K562 (cell line): Measurements from ENCODE around the gene CCL24. TPM values are rescaled to one million over a fixed set of nuclear protein-coding genes. Genes with fewer than 3 reads are reported as not detected.

Source experiments
- BRF2 ChIP-seq: IDR thresholded peaks from 3 replicates; pipeline ENCODE4 v1.6.1; 2011; ENCODE audit warnings: borderline replicate concordance, mild to moderate bottlenecking; ENCODE audit not compliant: insufficient read length, insufficient read depth
- HMGN3 ChIP-seq: IDR thresholded peaks from 2 replicates; pipeline ENCODE4 v1.6.1; 2011; ENCODE audit warnings: borderline replicate concordance, low read depth, mild to moderate bottlenecking, mixed read lengths, low read length; ENCODE audit not compliant: insufficient read length; ENCODE audit errors: extremely low read depth
- KLF6 ChIP-seq: fragments of 250-450 bp; sonication (Bioruptor Pico); IDR thresholded peaks from 2 replicates; pipeline ENCODE4 v1.4.0; 2020; ENCODE audit warnings: mild to moderate bottlenecking, moderate library complexity, borderline replicate concordance
- MITF ChIP-seq: IDR thresholded peaks from 2 replicates; pipeline ENCODE4 v1.6.1; 2014; ENCODE audit warnings: antibody characterized with exemption
- MLLT1 ChIP-seq, 2 experiments: fragments of 450-650 bp; IDR thresholded peaks; 2 replicates each; pipeline ENCODE4 v1.6.1; 2016
- MXI1 ChIP-seq: IDR thresholded peaks from 2 replicates; pipeline ENCODE4 v1.6.1; 2011; ENCODE audit warnings: low read depth, mild to moderate bottlenecking, improper control_type of control experiment, low read length
- POLR2H ChIP-seq: IDR thresholded peaks from 2 replicates; pipeline ENCODE4 v1.6.1; 2016; ENCODE audit warnings: missing genetic modification characterization, low read depth, mild to moderate bottlenecking, control low read depth, missing compliant biosample characterization, moderate library complexity
- SAFB2 ChIP-seq: fragments of 200-400 bp; formaldehyde crosslinking; IDR thresholded peaks from 2 replicates; pipeline ENCODE4 v1.6.1; 2018; ENCODE audit warnings: borderline replicate concordance, low read length, low read depth, moderate library complexity; ENCODE audit not compliant: severe bottlenecking
- SNRNP70 ChIP-seq: fragments of 200-400 bp; formaldehyde crosslinking; optimal IDR thresholded peaks from 2 replicates; pipeline ENCODE3; 2017; ENCODE audit warnings: low read depth, low read length
- SRSF9 ChIP-seq: fragments of 200-400 bp; formaldehyde crosslinking; IDR thresholded peaks from 2 replicates; pipeline ENCODE4 v1.6.1; 2017; ENCODE audit warnings: low read depth, low read length, borderline replicate concordance
- TARDBP ChIP-seq: fragments of 450-650 bp; IDR thresholded peaks from 2 replicates; pipeline ENCODE4 v1.6.1; 2016
- ZBTB49 ChIP-seq: sonication (generic); formaldehyde crosslinking; IDR thresholded peaks from 2 replicates; pipeline ENCODE4 v1.8.0; 2022; ENCODE audit warnings: missing genetic modification reagents, mild to moderate bottlenecking, borderline replicate concordance
- ZNF280B ChIP-seq: fragments of 250-450 bp; sonication (Bioruptor Pico); IDR thresholded peaks from 2 replicates; pipeline ENCODE4 v1.5.1; 2021; ENCODE audit warnings: mild to moderate bottlenecking
- ZNF592 ChIP-seq: fragments of 450-650 bp; IDR thresholded peaks from 2 replicates; pipeline ENCODE4 v1.6.1; 2017; ENCODE audit warnings: antibody characterized with exemption, mild to moderate bottlenecking
- polyA plus RNA-seq, 8 experiments: library from polyadenylated mRNA; depleted of rRNA in 4 of 8; stranded (reverse) in 5 of 8; unstranded in 3 of 8; fragments of >200 nt; fragmentation: Nextera tagmentation in 2 of 8; fragmentation: Illumina TruSeq in 1 of 8; extraction: Ambion mirVana in 2 of 8; extraction: Trizol in 1 of 8; gene quantifications; 2 replicates each; pipeline versions ENCODE4 v1.2.1 to v1.2.3, GENCODE V29; 2011 to 2014; ENCODE audit warnings: inconsistent platforms in 1 of 8, missing spikeins in 1 of 8
- total RNA-seq, 7 experiments: library from RNA; depleted of rRNA in 6 of 7; stranded (reverse); fragments of >200 nt in 6 of 7; fragmentation: Illumina TruSeq in 2 of 7; extraction: Trizol in 2 of 7; gene quantifications; 2 replicates each; pipeline versions ENCODE4 v1.2.1 to v1.2.3, GENCODE V29; 2011 to 2021; ENCODE audit warnings: low replicate concordance in 1 of 7

CCL24 gene
- total and polyA plus RNA-seq, 9 of the 15 experiments (the other 6 are each of a cell fraction or from before 2014, with no cell fraction given), result 0.45 to 3.6 (median 0.95) TPM; not detected in 1

- TF ChIP-seq HMGN3, result no peak
- no peak for TF ChIP-seq ZNF592
- no peak for TF ChIP-seq ZBTB49 (CRISPR knock-in tag)
- no peak for TF ChIP-seq MXI1
- no peak for TF ChIP-seq SRSF9
- no peak for TF ChIP-seq KLF6 (CRISPR knock-in tag)
- no peak for TF ChIP-seq BRF2
- TF ChIP-seq TARDBP, result no peak
- TF ChIP-seq ZNF280B (CRISPR knock-in tag), result peak; percentile 91
- TF ChIP-seq MLLT1 (IDR thresholded peaks at IDR 0.05), result no peak
- no peak for TF ChIP-seq SAFB2
- TF ChIP-seq MITF, result no peak
- no peak for TF ChIP-seq SNRNP70
- TF ChIP-seq POLR2H (tag), result no peak
Observed at GRCh38 chr7:75806560-75807307, 6.9 kb downstream of the CCL24 start (continued).
